Endothelial cell of umbilical vein (primary cell): ENCODE measurements around the gene SGK1. TPM values are rescaled to one million over a fixed set of nuclear protein-coding genes. Genes with fewer than 3 reads are reported as not detected.
"Not testable (repeated sequence)": the region's sequence is repeated elsewhere in the genome, so short reads cannot be mapped to it uniquely, and the experiment has no call there.

Experiments
- BruUV-seq: library from RNA; stranded (reverse); fragments of 400-500 nt; replicated peaks from 2 replicates; lab custom pipeline; 2021; lab: Mats Ljungman, UMichigan
- CTCF ChIA-PET: fragments of 300-600, 350-600 bp; sonication (Branson Sonifier 250); formaldehyde crosslinking; loops from one replicate; lab custom pipeline; 2021; ENCODE audit warnings: antibody characterized with exemption, inconsistent platforms; lab: Charles Lee
- POLR2A ChIA-PET: fragments of 300-600, 350-600 bp; sonication (Branson Sonifier 250); formaldehyde crosslinking; loops from one replicate; lab custom pipeline; 2021; ENCODE audit warnings: antibody characterized with exemption, inconsistent platforms; lab: Charles Lee
- DNase-seq: peaks from one replicate; pipeline ENCODE4 v3.0.0-alpha.2; 2011; ENCODE audit warnings: low read depth, low spot score
- FAIRE-seq: peaks from 2 replicates; lab custom pipeline; 2011; peaks lifted over from hg19 to GRCh38; lab: Jason Lieb, UNC
- H2AFZ ChIP-seq: 2 replicates; pipeline ENCODE4 v1.6.0; 2012; ENCODE audit warnings: low read depth, low read length, control low read depth, inconsistent platforms
- H3K27ac ChIP-seq: 2 replicates; pipeline ENCODE4 v1.5.1; 2011; ENCODE audit warnings: low read depth, mild to moderate bottlenecking, control low read depth, low read length, moderate library complexity; ENCODE audit not compliant: insufficient read depth
- H3K27me3 ChIP-seq, 2 experiments: 2 replicates each; pipeline versions ENCODE4 v1.6.0 to v1.6.1; 2011; ENCODE audit warnings: low read length in 2 of 2, mixed read lengths in 1 of 2; ENCODE audit not compliant: control insufficient read depth in 2 of 2, insufficient read depth in 2 of 2
- H3K36me3 ChIP-seq, 2 experiments: 2 replicates in 1 of 2; 3 replicates in 1 of 2; pipeline ENCODE4 v1.5.1; 2011; ENCODE audit warnings: low read length in 2 of 2, mild to moderate bottlenecking in 1 of 2, moderate library complexity in 1 of 2; ENCODE audit not compliant: control insufficient read depth in 2 of 2, insufficient read depth in 2 of 2; ENCODE audit errors: extremely low read depth in 1 of 2
- H3K4me1 ChIP-seq: 3 replicates; pipeline ENCODE4 v1.5.1; 2011; ENCODE audit warnings: mild to moderate bottlenecking, low read length; ENCODE audit not compliant: control insufficient read depth, insufficient read depth; ENCODE audit errors: extremely low read depth
- H3K4me2 ChIP-seq: 2 replicates; pipeline ENCODE4 v1.6.1; 2011; ENCODE audit warnings: low read length, control low read depth, mixed read lengths; ENCODE audit not compliant: insufficient read depth
- H3K4me3 ChIP-seq, 3 experiments: fragments of 200-600 bp in 1 of 3; sonication (generic), shearing (Covaris generic) in 1 of 3; replicated peaks in 1 of 3; 2 replicates each; pipeline ENCODE4 v1.5.1; 2011 to 2016; ENCODE audit warnings: control low read depth in 3 of 3, low read length in 3 of 3, mild to moderate bottlenecking in 2 of 3, inconsistent platforms in 1 of 3, low read depth in 1 of 3, moderate library complexity in 1 of 3; ENCODE audit not compliant: insufficient read depth in 1 of 3
- H3K79me2 ChIP-seq: 2 replicates; pipeline ENCODE4 v1.6.0; 2012; ENCODE audit warnings: low read length, inconsistent platforms; ENCODE audit not compliant: control insufficient read depth, insufficient read depth
- H3K9ac ChIP-seq: replicated peaks from 2 replicates; pipeline ENCODE3; 2011; ENCODE audit warnings: low read length, control low read depth; ENCODE audit not compliant: insufficient read depth; ENCODE audit errors: extremely low read depth
- H3K9me1 ChIP-seq: replicated peaks from 3 replicates; pipeline ENCODE4 v1.6.0; 2011; ENCODE audit warnings: mild to moderate bottlenecking, low read length; ENCODE audit not compliant: control insufficient read depth, insufficient read depth; ENCODE audit errors: extremely low read depth
- H3K9me3 ChIP-seq: replicated peaks from 2 replicates; pipeline ENCODE4 v1.5.1; 2012; ENCODE audit warnings: low read length, inconsistent platforms; ENCODE audit not compliant: control insufficient read depth, insufficient read depth
- H4K20me1 ChIP-seq: replicated peaks from 2 replicates; pipeline ENCODE3; 2011; ENCODE audit warnings: mild to moderate bottlenecking, low read length; ENCODE audit not compliant: control insufficient read depth, insufficient read depth; ENCODE audit errors: extremely low read depth
- MYC ChIP-seq: IDR thresholded peaks from one replicate; pipeline ENCODE4 v1.6.1; 2011; ENCODE audit warnings: mild to moderate bottlenecking, low read depth, low read length
- POLR2AphosphoS5 ChIP-seq: IDR thresholded peaks from 2 replicates; pipeline ENCODE4 v1.6.1; 2012; ENCODE audit warnings: low read depth, mild to moderate bottlenecking, control low read depth, low read length, moderate library complexity; ENCODE audit not compliant: insufficient read depth
- dilution Hi-C: fragments of 300-500 bp; cut with MboI; formaldehyde crosslinking; loops from one replicate; pipeline ENCODE4 v1.15.0; 2019; ENCODE audit warnings: low sequenced_read_pairs; ENCODE audit not compliant: extremely low pct_ligation_motif_present
- intact Hi-C: fragments of 100-400 bp; cut with micrococcal nuclease; formaldehyde crosslinking; loops from one replicate; pipeline ENCODE4 v1.10.0; 2022
- polyA plus RNA-seq, 4 experiments: library from polyadenylated mRNA; depleted of rRNA in 3 of 4; stranded (reverse) in 3 of 4; unstranded in 1 of 4; fragments of >200 nt; gene quantifications; 2 replicates each; pipeline versions ENCODE4 v1.2.1 to v1.2.3, GENCODE V29; 2011 to 2012; ENCODE audit warnings: missing spikeins in 1 of 4
- total RNA-seq: library from RNA; stranded (reverse); gene quantifications from 2 replicates; pipeline ENCODE4 v1.2.3, GENCODE V29; 2021

The SGK1 gene
- total and polyA plus RNA-seq, 2 donors (not counting 3 experiments of a cell fraction or from before 2014, with no cell fraction given), result 121 to 128 TPM

GRCh38 chr6:134328138-134328537 lies 10.2 kb upstream of the SGK1 start:
- intact Hi-C loops (no loop called here), dilution Hi-C loops (no loop called here)
- Histone ChIP-seq H3K9me1 (no peaks in the 10 kb centered on the region), H4K20me1 (no peaks in the 10 kb centered on the region), H3K27me3 (no peaks in the 10 kb centered on the region), H2AFZ (no peak overlapping the region), H3K4me2 (no peak overlapping the region), H3K79me2 (no peaks in the 10 kb centered on the region), H3K9ac (no peak overlapping the region), H3K4me1 (no peaks in the 10 kb centered on the region), H3K4me3 (no peak overlapping the region), H3K27ac (no peak overlapping the region), H3K36me3 (no peaks in the 10 kb centered on the region), H3K9me3 (no peaks in the 10 kb centered on the region)
- no peak for FAIRE-seq
- BruUV-seq, result no TSS peak
- DNase-seq, result no peak
- TF ChIP-seq POLR2AphosphoS5, result no peak
- TF ChIP-seq MYC, result no peak
- POLR2A ChIA-PET, result no interaction called here
- CTCF ChIA-PET, result no interaction called here

- H3K4me2 ChIP-seq, intact Hi-C loops, H2AFZ ChIP-seq, FAIRE-seq, H3K9me1 ChIP-seq, CTCF ChIA-PET, H3K79me2 ChIP-seq, H3K9ac ChIP-seq, H4K20me1 ChIP-seq, H3K27ac ChIP-seq, POLR2A ChIA-PET, H3K9me3 ChIP-seq, H3K36me3 ChIP-seq, dilution Hi-C loops, H3K27me3 ChIP-seq, BruUV-seq, H3K4me3 ChIP-seq, DNase-seq, H3K4me1 ChIP-seq: not testable (repeated sequence)
Observed at GRCh38 chr6:134326192-134326591, 8.3 kb upstream of the SGK1 start.
